GM19238 (cell line): ENCODE measurements around the gene ARMC7.
A peak's percentile ranks its signal among the peaks of the same experiment; 100 is the strongest.
"Not testable (repeated sequence)": the region's sequence is repeated elsewhere in the genome, so short reads cannot be mapped to it uniquely, and the experiment has no call there.

Experiments used
- DNase-seq: peaks from one replicate; pipeline ENCODE4 v3.0.0; 2011; ENCODE audit warnings: low spot score; ENCODE audit not compliant: insufficient read length

The ARMC7 gene

GRCh38 chr17:75152922-75153779 lies 43.4 kb downstream of the ARMC7 start:
- DNase-seq, result peak; percentile 22

- no peak for DNase-seq
Measured at GRCh38 chr17:75153780-75154194, 44.0 kb downstream of the ARMC7 start.

GRCh38 chr17:75154195-75155106 lies 44.7 kb downstream of the ARMC7 start, which contains the start of gene JPT1:
Gene JPT1 (minus strand): TSS chr17:75154512. CDS start chr17:75154397, 115 bp downstream.
- peak; percentile 96 for DNase-seq

- DNase-seq, result no peak
Measured at GRCh38 chr17:75155191-75155601, 45.4 kb downstream of the ARMC7 start.

- DNase-seq, result not testable (repeated sequence)
Measured at GRCh38 chr17:75158480-75158879, 48.7 kb downstream of the ARMC7 start.

- DNase-seq, result no peak
Measured at GRCh38 chr17:75159196-75160031, 49.6 kb downstream of the ARMC7 start.

- no peak for DNase-seq
Measured at GRCh38 chr17:75160211-75160610, 50.4 kb downstream of the ARMC7 start.

GRCh38 chr17:75163074-75163473 lies 53.3 kb downstream of the ARMC7 start:
- no peak for DNase-seq

GRCh38 chr17:75164606-75165005 lies 54.8 kb downstream of the ARMC7 start:
- not testable (repeated sequence) for DNase-seq

- no peak for DNase-seq
Measured at GRCh38 chr17:75168998-75169397, 59.2 kb downstream of the ARMC7 start.

GRCh38 chr17:75173526-75173925 lies 63.8 kb downstream of the ARMC7 start:
- no peak for DNase-seq

- DNase-seq, result no peak
Measured at GRCh38 chr17:75174996-75175395, 65.2 kb downstream of the ARMC7 start.

GRCh38 chr17:75176625-75177024 lies 66.9 kb downstream of the ARMC7 start:
- no peak for DNase-seq

GRCh38 chr17:75178453-75178852 lies 68.7 kb downstream of the ARMC7 start:
- DNase-seq, result no peak
